ENCODE results near the gene CCDC85C.

- TF ChIP-seq, protein P1, sequence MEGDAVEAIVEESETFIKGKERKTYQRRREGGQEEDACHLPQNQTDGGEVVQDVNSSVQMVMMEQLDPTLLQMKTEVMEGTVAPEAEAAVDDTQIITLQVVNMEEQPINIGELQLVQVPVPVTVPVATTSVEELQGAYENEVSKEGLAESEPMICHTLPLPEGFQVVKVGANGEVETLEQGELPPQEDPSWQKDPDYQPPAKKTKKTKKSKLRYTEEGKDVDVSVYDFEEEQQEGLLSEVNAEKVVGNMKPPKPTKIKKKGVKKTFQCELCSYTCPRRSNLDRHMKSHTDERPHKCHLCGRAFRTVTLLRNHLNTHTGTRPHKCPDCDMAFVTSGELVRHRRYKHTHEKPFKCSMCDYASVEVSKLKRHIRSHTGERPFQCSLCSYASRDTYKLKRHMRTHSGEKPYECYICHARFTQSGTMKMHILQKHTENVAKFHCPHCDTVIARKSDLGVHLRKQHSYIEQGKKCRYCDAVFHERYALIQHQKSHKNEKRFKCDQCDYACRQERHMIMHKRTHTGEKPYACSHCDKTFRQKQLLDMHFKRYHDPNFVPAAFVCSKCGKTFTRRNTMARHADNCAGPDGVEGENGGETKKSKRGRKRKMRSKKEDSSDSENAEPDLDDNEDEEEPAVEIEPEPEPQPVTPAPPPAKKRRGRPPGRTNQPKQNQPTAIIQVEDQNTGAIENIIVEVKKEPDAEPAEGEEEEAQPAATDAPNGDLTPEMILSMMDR (IDR thresholded peaks at IDR 0.05), result no peak
- TF ChIP-seq ZFX (IDR thresholded peaks at IDR 0.05; ENCODE audit: borderline replicate concordance), result no peak
Measured at GRCh38 chr14:99581938-99582337, 22.1 kb downstream of the CCDC85C start.
